ENCODE results near the gene SLC34A3.

DNA sequence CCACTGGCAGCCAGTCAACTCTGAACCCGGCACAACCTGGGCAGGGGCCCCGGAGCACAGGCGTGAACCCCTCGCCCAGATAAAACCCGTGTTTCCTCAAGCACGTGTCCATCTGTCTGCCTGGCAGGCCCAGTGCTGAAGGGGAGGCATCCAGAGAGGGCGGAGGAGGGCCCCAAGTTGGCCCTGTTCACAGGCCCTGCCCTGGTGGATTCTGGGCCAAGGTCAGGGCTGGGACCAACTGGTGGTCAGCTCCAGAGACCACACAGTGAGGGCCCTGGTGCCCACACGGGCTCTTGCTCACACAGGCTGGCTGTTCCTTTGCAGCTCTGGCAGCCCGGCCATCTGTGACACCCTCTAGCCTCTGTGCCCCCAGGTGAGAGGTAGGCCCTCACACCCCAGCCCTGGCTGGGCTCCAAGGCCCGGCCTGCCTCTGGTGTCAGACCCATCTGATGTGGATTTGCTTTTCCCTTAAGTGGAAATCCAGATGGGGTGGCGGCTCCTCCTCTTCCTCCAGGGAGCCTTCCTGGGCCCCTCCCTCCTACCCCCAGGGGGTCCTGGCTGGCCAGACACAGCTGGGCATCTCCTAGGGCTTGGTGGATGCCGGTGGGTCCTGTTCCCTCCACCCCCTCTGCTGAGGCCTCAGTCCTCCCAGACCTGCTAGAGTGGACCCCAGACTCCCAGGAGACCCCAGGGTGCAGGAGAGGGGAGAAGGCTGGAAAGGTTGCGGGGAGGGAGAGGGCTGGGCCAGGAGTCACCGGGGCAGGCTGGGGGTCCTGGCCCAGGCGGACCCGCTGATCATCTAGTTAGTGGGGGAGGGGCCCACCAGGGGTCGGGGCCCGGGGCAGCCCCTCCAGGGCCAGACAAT lies 19.9 kb downstream of the SLC34A3 start:
- TF ChIP-seq, protein P1, sequence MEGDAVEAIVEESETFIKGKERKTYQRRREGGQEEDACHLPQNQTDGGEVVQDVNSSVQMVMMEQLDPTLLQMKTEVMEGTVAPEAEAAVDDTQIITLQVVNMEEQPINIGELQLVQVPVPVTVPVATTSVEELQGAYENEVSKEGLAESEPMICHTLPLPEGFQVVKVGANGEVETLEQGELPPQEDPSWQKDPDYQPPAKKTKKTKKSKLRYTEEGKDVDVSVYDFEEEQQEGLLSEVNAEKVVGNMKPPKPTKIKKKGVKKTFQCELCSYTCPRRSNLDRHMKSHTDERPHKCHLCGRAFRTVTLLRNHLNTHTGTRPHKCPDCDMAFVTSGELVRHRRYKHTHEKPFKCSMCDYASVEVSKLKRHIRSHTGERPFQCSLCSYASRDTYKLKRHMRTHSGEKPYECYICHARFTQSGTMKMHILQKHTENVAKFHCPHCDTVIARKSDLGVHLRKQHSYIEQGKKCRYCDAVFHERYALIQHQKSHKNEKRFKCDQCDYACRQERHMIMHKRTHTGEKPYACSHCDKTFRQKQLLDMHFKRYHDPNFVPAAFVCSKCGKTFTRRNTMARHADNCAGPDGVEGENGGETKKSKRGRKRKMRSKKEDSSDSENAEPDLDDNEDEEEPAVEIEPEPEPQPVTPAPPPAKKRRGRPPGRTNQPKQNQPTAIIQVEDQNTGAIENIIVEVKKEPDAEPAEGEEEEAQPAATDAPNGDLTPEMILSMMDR (conservative IDR thresholded peaks at IDR 0.05; ENCODE audit: low read depth, low read length) = no peak
- TF ChIP-seq EZH2 (IDR thresholded peaks at IDR 0.05; ENCODE audit: borderline replicate concordance, low read depth, low read length, poor library complexity, severe bottlenecking) = no peak

All from A673 (cell line).